Panc1 (cell line): ENCODE measurements around the gene CACUL1. TPM values are rescaled to one million over a fixed set of nuclear protein-coding genes. Genes with fewer than 3 reads are reported as not detected.

ENCODE experiments used
- ATAC-seq: fragments of 200-7000 bp; cut with Tn5 transposase; 2 replicates; pipeline ENCODE4 v1.9.1; 2020; ENCODE audit warnings: mild to moderate bottlenecking, moderate library complexity
- BruUV-seq: library from RNA; stranded (reverse); fragments of 400-500 nt; replicated peaks from 2 replicates; lab custom pipeline; 2021; lab: Mats Ljungman, UMichigan
- CTCF ChIA-PET: fragments of 300-600 bp; sonication (Branson Sonifier 250); formaldehyde crosslinking; loops from one replicate; lab custom pipeline; 2022; ENCODE audit warnings: antibody characterized with exemption; lab: Charles Lee
- POLR2A ChIA-PET: fragments of 300-600 bp; sonication (Branson Sonifier 250); formaldehyde crosslinking; loops from one replicate; lab custom pipeline; 2022; ENCODE audit warnings: antibody characterized with exemption; lab: Charles Lee
- DNase-seq: peaks from one replicate; pipeline ENCODE4 v3.0.0-alpha.2; 2010; ENCODE audit warnings: low read depth, low spot score
- H3K27ac ChIP-seq: 2 replicates; pipeline ENCODE4 v1.5.1; 2011; ENCODE audit warnings: mild to moderate bottlenecking, low read length, inconsistent platforms
- H3K27me3 ChIP-seq: fragments of 200-500 bp; sonication (Bioruptor generic); 2 replicates; pipeline ENCODE4 v1.6.0; 2014; ENCODE audit warnings: low read length, inconsistent platforms; ENCODE audit not compliant: control insufficient read depth, insufficient read depth
- H3K36me3 ChIP-seq: fragments of 200-500 bp; sonication (Bioruptor generic); 2 replicates; pipeline ENCODE4 v1.5.1; 2014; ENCODE audit warnings: inconsistent platforms, mild to moderate bottlenecking, low read length, moderate library complexity; ENCODE audit not compliant: control insufficient read depth, insufficient read depth
- H3K4me1 ChIP-seq: 2 replicates; pipeline ENCODE4 v1.5.1; 2011; ENCODE audit warnings: inconsistent platforms, mild to moderate bottlenecking, low read length, moderate library complexity; ENCODE audit not compliant: control insufficient read depth, insufficient read depth
- H3K4me3 ChIP-seq, 2 experiments: 2 replicates each; pipeline ENCODE4 v1.5.1; 2011 to 2012; ENCODE audit warnings: low read depth in 2 of 2, low read length in 2 of 2, mild to moderate bottlenecking in 2 of 2, inconsistent platforms in 1 of 2, moderate library complexity in 1 of 2
- H3K9me3 ChIP-seq: fragments of 200-500 bp; sonication (Bioruptor generic); 2 replicates; pipeline ENCODE4 v1.5.1; 2014; ENCODE audit warnings: low read depth, mild to moderate bottlenecking, inconsistent platforms, low read length, moderate library complexity; ENCODE audit not compliant: control insufficient read depth, insufficient read depth
- CTCF ChIP-seq: fragments of 450-650 bp; IDR thresholded peaks from 2 replicates; pipeline ENCODE4 v1.5.1; 2017; ENCODE audit warnings: mild to moderate bottlenecking
- POLR2AphosphoS5 ChIP-seq: IDR thresholded peaks from 2 replicates; pipeline ENCODE4 v1.6.1; 2012; ENCODE audit warnings: mild to moderate bottlenecking, low read depth, low read length, moderate library complexity
- SIN3A ChIP-seq: IDR thresholded peaks from 2 replicates; pipeline ENCODE4 v1.6.1; 2012; ENCODE audit warnings: low read depth, mild to moderate bottlenecking, low read length, moderate library complexity, borderline replicate concordance; ENCODE audit not compliant: insufficient read depth
- TCF7L2 ChIP-seq: IDR thresholded peaks from 2 replicates; pipeline ENCODE4 v1.6.1; 2011; ENCODE audit warnings: mild to moderate bottlenecking, low read depth, low read length, inconsistent platforms
- in situ Hi-C: cut with HindIII; loops from 2 replicates; pipeline ENCODE4 v1.10.0; 2016; ENCODE audit warnings: low sequenced_read_pairs, low pct_unique_long_range_greater_than_20kb
- intact Hi-C: fragments of 100-400 bp; cut with micrococcal nuclease; formaldehyde crosslinking; loops from one replicate; pipeline ENCODE4 v1.10.0; 2022; ENCODE audit not compliant: unreplicated experiment
- total RNA-seq: library from RNA; stranded (reverse); gene quantifications from one replicate; pipeline ENCODE4 v1.2.1, GENCODE V29; 2021; ENCODE audit not compliant: unreplicated experiment
- TF ChIP-seq, protein P1 (sequence below), 2 experiments: IDR thresholded peaks; 2 replicates each; pipeline ENCODE4 v1.6.1; 2011 to 2012; ENCODE audit warnings: low read depth in 2 of 2, control low read depth in 1 of 2, low read length in 1 of 2, mild to moderate bottlenecking in 1 of 2, moderate library complexity in 1 of 2; ENCODE audit not compliant: insufficient read depth in 1 of 2

Gene CACUL1
- total RNA-seq, 1 experiment from 2014 or later, result 44.1 TPM

DNA sequence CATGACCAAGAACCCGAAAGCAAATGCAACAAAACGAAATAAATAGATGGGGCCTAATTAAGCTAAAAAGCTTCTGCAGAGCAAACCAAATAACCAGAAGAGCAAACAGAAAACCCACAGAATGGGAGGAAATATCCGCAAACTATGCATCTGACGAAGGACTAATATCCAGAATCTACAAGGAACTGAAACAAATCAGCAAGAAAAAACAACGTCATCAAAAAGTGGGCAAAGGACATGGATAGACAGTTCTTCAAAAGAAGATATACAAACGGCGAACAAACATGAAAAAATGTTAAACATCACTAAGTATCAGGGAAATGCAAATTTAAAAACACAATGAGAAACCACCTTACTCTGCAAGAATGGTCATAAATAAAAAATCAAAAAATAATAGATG, 35.3 kb upstream of the CACUL1 start:
- H3K4me1 ChIP-seq, result no peaks in the 10 kb centered on the region
- TF ChIP-seq SIN3A, result no peak
- no peak for TF ChIP-seq CTCF
- TF ChIP-seq TCF7L2, result no peak
- TF ChIP-seq POLR2AphosphoS5, result no peak
- TF ChIP-seq, protein P1, sequence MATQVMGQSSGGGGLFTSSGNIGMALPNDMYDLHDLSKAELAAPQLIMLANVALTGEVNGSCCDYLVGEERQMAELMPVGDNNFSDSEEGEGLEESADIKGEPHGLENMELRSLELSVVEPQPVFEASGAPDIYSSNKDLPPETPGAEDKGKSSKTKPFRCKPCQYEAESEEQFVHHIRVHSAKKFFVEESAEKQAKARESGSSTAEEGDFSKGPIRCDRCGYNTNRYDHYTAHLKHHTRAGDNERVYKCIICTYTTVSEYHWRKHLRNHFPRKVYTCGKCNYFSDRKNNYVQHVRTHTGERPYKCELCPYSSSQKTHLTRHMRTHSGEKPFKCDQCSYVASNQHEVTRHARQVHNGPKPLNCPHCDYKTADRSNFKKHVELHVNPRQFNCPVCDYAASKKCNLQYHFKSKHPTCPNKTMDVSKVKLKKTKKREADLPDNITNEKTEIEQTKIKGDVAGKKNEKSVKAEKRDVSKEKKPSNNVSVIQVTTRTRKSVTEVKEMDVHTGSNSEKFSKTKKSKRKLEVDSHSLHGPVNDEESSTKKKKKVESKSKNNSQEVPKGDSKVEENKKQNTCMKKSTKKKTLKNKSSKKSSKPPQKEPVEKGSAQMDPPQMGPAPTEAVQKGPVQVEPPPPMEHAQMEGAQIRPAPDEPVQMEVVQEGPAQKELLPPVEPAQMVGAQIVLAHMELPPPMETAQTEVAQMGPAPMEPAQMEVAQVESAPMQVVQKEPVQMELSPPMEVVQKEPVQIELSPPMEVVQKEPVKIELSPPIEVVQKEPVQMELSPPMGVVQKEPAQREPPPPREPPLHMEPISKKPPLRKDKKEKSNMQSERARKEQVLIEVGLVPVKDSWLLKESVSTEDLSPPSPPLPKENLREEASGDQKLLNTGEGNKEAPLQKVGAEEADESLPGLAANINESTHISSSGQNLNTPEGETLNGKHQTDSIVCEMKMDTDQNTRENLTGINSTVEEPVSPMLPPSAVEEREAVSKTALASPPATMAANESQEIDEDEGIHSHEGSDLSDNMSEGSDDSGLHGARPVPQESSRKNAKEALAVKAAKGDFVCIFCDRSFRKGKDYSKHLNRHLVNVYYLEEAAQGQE (IDR thresholded peaks at IDR 0.05; ENCODE audit: insufficient read depth in 1 of 2, low read depth in 2 of 2, low read length in 1 of 2), result no peak
- DNase-seq (no peak), ATAC-seq (no peak)
- no peak overlapping the region for H3K27ac ChIP-seq
- ChIA-PET CTCF (no interaction called here), POLR2A (no interaction called here)
- no peaks in the 10 kb centered on the region for H3K9me3 ChIP-seq
- intact Hi-C loops (no loop called here), in situ Hi-C loops (no loop called here)
- BruUV-seq, result no TSS peak
- H3K36me3 ChIP-seq, result no peaks in the 10 kb centered on the region
- H3K4me3 ChIP-seq, result no peak overlapping the region
- no peaks in the 10 kb centered on the region; the same call in 1 of the 2 replicates for H3K27me3 ChIP-seq

GRCh38 chr10:118785551-118785950, 30.8 kb upstream of the CACUL1 start:
- Histone ChIP-seq H3K27ac (no peak overlapping the region), H3K4me1 (no peaks in the 10 kb centered on the region), H3K36me3 (no peaks in the 10 kb centered on the region), H3K9me3 (no peaks in the 10 kb centered on the region), H3K27me3 (no peaks in the 10 kb centered on the region; the same call in 1 of the 2 replicates), H3K4me3 (no peak overlapping the region)
- DNase-seq (no peak), ATAC-seq (no peak)
- TF ChIP-seq TCF7L2 (no peak), SIN3A (no peak), CTCF (no peak), POLR2AphosphoS5 (no peak)
- TF ChIP-seq, protein P1 (IDR thresholded peaks at IDR 0.05; ENCODE audit: insufficient read depth in 1 of 2, low read depth in 2 of 2, low read length in 1 of 2), result no peak
- intact Hi-C loops (no loop called here), in situ Hi-C loops (no loop called here)
- CTCF ChIA-PET, result no interaction called here
- POLR2A ChIA-PET, result no interaction called here
- BruUV-seq, result no TSS peak
